ENCODE results near the gene ANKRD18B. TPM values are rescaled to one million over a fixed set of nuclear protein-coding genes. Genes with fewer than 3 reads are reported as not detected.
"Not testable (repeated sequence)": the region's sequence is repeated elsewhere in the genome, so short reads cannot be mapped to it uniquely, and the experiment has no call there.

ANKRD18B gene
- total and polyA plus RNA-seq, 8 donors: 0.14 to 1.3 (median 0.52) TPM

GRCh38 chr9:33535541-33535940 is 11.5 kb downstream of the ANKRD18B start:
- Histone ChIP-seq H3K4me3 (no peak overlapping the region), H3K27ac (no peak overlapping the region), H3K36me3 (no peaks in the 10 kb centered on the region), H3K4me1 (no peaks in the 10 kb centered on the region), H3K9me3 (no peaks in the 10 kb centered on the region), H3K27me3 (peaks cover 0 to 3% of the 10 kb centered on the region in 2 donors)
- DNase-seq (no peak), ATAC-seq (no peak)
- no peak for TF ChIP-seq CTCF (IDR thresholded peaks at IDR 0.05)
- intact Hi-C loops (cut with DNase I): no loop called here

- intact Hi-C loops (cut with DNase I); DNase-seq: not testable (repeated sequence)
Measured at GRCh38 chr9:33543463-33543862, 19.4 kb downstream of the ANKRD18B start.

DNA sequence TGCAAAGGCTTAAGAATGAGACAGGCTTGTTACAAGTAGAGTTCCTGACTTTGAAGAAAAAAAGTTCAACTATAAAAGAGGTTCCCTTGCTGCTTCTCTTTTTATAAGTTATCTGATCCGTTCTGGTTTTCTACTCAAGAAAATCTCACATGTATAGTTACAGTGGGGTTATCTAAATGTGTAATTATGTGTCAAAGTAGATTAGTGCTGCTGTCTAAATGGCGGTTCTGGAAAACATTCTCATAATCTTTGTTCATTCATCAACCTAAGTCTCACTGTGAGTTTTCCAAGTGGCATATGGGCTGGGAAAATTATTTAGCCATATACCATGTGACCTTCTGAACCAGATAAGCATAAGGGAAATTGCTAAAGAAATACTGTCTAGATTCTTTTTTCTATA is 21.7 kb downstream of the ANKRD18B start:
- H3K36me3 ChIP-seq; H3K4me3 ChIP-seq; H3K4me1 ChIP-seq; H3K27me3 ChIP-seq; DNase-seq; H3K9me3 ChIP-seq; H3K27ac ChIP-seq; intact Hi-C loops (cut with DNase I); ATAC-seq: not testable (repeated sequence)

More at GRCh38 chr9:33543463-33543862, 19.4 kb downstream of the ANKRD18B start:
- not testable (repeated sequence) for H3K27ac ChIP-seq, H3K9me3 ChIP-seq, H3K4me3 ChIP-seq, H3K27me3 ChIP-seq, ATAC-seq, H3K36me3 ChIP-seq, H3K4me1 ChIP-seq

- intact Hi-C loops (cut with DNase I); H3K9me3 ChIP-seq; ATAC-seq; H3K4me1 ChIP-seq; H3K27ac ChIP-seq; DNase-seq; H3K4me3 ChIP-seq; H3K36me3 ChIP-seq: not testable (repeated sequence)
- peaks cover 0 to 11% of the 10 kb centered on the region in 2 donors for H3K27me3 ChIP-seq
Measured at GRCh38 chr9:33548816-33549215, 24.8 kb downstream of the ANKRD18B start.

DNA sequence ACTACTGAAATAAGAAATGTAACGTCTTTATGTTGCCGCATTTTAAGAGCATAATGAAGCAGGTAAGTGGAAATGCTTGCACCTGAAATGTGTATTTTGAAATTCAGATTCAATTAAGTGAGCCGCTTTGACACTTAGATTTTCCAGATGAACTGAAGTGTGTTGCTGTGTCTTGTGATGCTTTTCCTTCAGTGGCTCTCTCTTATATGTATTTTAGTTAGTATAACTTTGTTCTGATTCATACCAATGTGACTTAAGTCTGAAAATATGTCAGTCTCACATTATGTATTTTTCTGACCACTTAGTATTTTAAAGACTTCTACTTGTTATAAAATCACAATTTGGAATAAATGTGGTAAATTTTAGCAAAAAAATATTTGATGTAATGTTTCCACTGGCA is 25.4 kb downstream of the ANKRD18B start:
- H3K4me3 ChIP-seq; DNase-seq; ATAC-seq; H3K9me3 ChIP-seq; H3K4me1 ChIP-seq; intact Hi-C loops (cut with DNase I); H3K36me3 ChIP-seq; H3K27ac ChIP-seq: not testable (repeated sequence)
- H3K27me3 ChIP-seq: peaks cover 0 to 11% of the 10 kb centered on the region in 2 donors

- H3K27ac ChIP-seq; intact Hi-C loops (cut with DNase I); H3K4me1 ChIP-seq: not testable (repeated sequence)
Measured at GRCh38 chr9:33551183-33551582, 27.1 kb downstream of the ANKRD18B start.

GRCh38 chr9:33552315-33552725 is 28.3 kb downstream of the ANKRD18B start:
- H3K4me3 ChIP-seq; ATAC-seq; H3K27ac ChIP-seq; H3K27me3 ChIP-seq; intact Hi-C loops (cut with DNase I); H3K36me3 ChIP-seq; H3K4me1 ChIP-seq; H3K9me3 ChIP-seq: not testable (repeated sequence)
- peak in 2 of 4 donors; percentile 43 to 77 for DNase-seq

More at GRCh38 chr9:33551183-33551582, 27.1 kb downstream of the ANKRD18B start:
- peaks cover 0 to 11% of the 10 kb centered on the region in 2 donors for H3K27me3 ChIP-seq
- H3K36me3 ChIP-seq, ATAC-seq, DNase-seq, H3K4me3 ChIP-seq, H3K9me3 ChIP-seq: not testable (repeated sequence)

GRCh38 chr9:33560217-33560616 is 36.2 kb downstream of the ANKRD18B start:
- H3K9me3 ChIP-seq; H3K27ac ChIP-seq; DNase-seq; ATAC-seq; H3K4me1 ChIP-seq; intact Hi-C loops (cut with DNase I); H3K4me3 ChIP-seq; H3K27me3 ChIP-seq; H3K36me3 ChIP-seq: not testable (repeated sequence)

DNA sequence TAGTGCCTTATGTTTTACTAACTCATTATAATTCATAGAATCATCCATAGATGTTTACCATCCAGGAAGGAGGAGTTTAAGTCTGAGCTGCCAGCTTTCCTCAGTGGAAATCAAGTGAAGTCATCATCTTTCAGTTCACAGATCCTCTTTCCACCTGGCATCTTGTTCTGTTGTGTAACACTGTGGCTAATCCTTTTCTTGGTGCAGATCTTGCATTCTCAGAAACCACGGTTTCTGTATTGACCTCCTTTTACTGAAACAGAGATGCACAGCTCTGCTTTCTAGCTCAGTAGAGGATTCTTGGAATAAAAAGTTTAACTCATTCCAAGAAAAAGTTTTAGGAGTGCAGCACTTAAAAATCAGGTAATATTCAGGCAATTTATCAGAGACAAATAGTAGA is 38.1 kb downstream of the ANKRD18B start:
- H3K4me1 ChIP-seq; H3K4me3 ChIP-seq; H3K9me3 ChIP-seq; DNase-seq; H3K36me3 ChIP-seq; intact Hi-C loops (cut with DNase I); ATAC-seq; H3K27ac ChIP-seq; H3K27me3 ChIP-seq: not testable (repeated sequence)

GRCh38 chr9:33567776-33568175 is 43.7 kb downstream of the ANKRD18B start:
- H3K36me3 ChIP-seq; intact Hi-C loops (cut with DNase I); ATAC-seq; H3K4me1 ChIP-seq; H3K27ac ChIP-seq; H3K9me3 ChIP-seq; H3K27me3 ChIP-seq; H3K4me3 ChIP-seq; DNase-seq: not testable (repeated sequence)

DNA sequence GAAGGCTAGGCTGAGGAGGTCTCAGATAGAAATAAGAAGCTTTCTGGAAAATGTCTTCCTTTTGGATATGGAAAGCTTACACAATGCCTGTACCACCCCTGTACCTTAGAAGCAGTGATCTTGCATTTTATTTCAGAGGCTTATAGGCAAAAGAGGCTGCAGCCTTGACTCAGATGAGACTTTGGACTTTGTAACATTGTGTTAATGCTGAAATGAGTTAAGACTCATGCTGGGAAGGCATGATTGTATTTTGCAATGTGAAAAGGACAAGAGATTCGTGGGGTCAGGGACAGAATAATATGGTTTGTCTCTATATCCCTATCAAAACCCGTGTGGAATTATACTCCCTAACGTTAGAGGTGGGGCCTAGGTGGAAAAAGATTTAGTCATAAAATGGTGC is 53.7 kb downstream of the ANKRD18B start:
- ATAC-seq; H3K36me3 ChIP-seq; H3K9me3 ChIP-seq; H3K4me1 ChIP-seq; intact Hi-C loops (cut with DNase I); H3K27ac ChIP-seq; H3K4me3 ChIP-seq; H3K27me3 ChIP-seq; DNase-seq: not testable (repeated sequence)

- intact Hi-C loops (cut with DNase I); H3K4me1 ChIP-seq; H3K9me3 ChIP-seq; DNase-seq; H3K27ac ChIP-seq; H3K27me3 ChIP-seq; H3K4me3 ChIP-seq; ATAC-seq; H3K36me3 ChIP-seq: not testable (repeated sequence)
Measured at GRCh38 chr9:33579996-33580395, 55.9 kb downstream of the ANKRD18B start.

- ATAC-seq; DNase-seq; H3K27me3 ChIP-seq; H3K27ac ChIP-seq; H3K36me3 ChIP-seq; H3K4me3 ChIP-seq; intact Hi-C loops (cut with DNase I); H3K4me1 ChIP-seq; H3K9me3 ChIP-seq: not testable (repeated sequence)
Measured at GRCh38 chr9:33582686-33583085, 58.6 kb downstream of the ANKRD18B start.
